Prostate gland (tissue), 2 donors: ENCODE data around the gene BDKRB2. TPM values are rescaled to one million over a fixed set of nuclear protein-coding genes. Genes with fewer than 3 reads are reported as not detected.

ENCODE experiments used
- DNase-seq: peaks from one replicate; pipeline ENCODE4 v3.0.0-alpha.2; 2019; ENCODE audit warnings: low spot score
- H3K27ac ChIP-seq, 2 donors: fragments of 200-600 bp; sonication (generic); 2 replicates each; pipeline ENCODE4 v1.5.1; 2017 to 2019
- H3K27me3 ChIP-seq: fragments of 200-600 bp; sonication (generic); replicated peaks from 2 replicates; pipeline ENCODE4 v1.5.1; 2019; ENCODE audit not compliant: insufficient read depth
- H3K36me3 ChIP-seq, 2 donors: fragments of 200-600 bp; sonication (generic); 1 replicate in 1 of 2; 2 replicates in 1 of 2; pipeline versions ENCODE4 v1.5.1 to v1.8.1; 2017 to 2019
- H3K4me1 ChIP-seq: fragments of 200-600 bp; sonication (generic); replicated peaks from 2 replicates; pipeline ENCODE4 v1.5.1; 2019
- H3K4me3 ChIP-seq, 2 donors: fragments of 200-600 bp; sonication (generic); 2 replicates each; pipeline ENCODE4 v1.5.1; 2017 to 2019
- H3K9me3 ChIP-seq: fragments of 200-600 bp; sonication (generic); 2 replicates; pipeline ENCODE4 v1.5.1; 2017
- POLR2A ChIP-seq: fragments of 450-650 bp; IDR thresholded peaks from one replicate; pipeline ENCODE4 v1.6.1; 2016; ENCODE audit warnings: antibody characterized with exemption, mild to moderate bottlenecking
- POLR2AphosphoS5 ChIP-seq: sonication (generic); formaldehyde crosslinking; IDR thresholded peaks from one replicate; pipeline ENCODE4 v1.6.1; 2017; ENCODE audit warnings: antibody characterized with exemption
- WGBS: methylation state at CpG from one replicate; pipeline ENCODE4 v1.1.5; 2018; 5-methylcytosine and 5-hydroxymethylcytosine counted together
- intact Hi-C: fragments of 100-400 bp; cut with DNase I; formaldehyde crosslinking; loops from one replicate; pipeline ENCODE4 v1.14.2; 2022
- total RNA-seq, 2 donors: library from RNA; depleted of rRNA; stranded (reverse); fragments of >200 nt; gene quantifications; one replicate each; pipeline ENCODE4 v1.1.0, GENCODE V29; 2016
- TF ChIP-seq, protein P1 (sequence below), 4 experiments: fragments of 200-600 bp in 2 of 4; fragments of 450-650 bp in 2 of 4; sonication (generic) in 2 of 4; IDR thresholded peaks; 1 replicate in 3 of 4; 2 replicates in 1 of 4; pipeline ENCODE4 v1.5.1; 2016 to 2019; ENCODE audit warnings: antibody characterized with exemption in 4 of 4, mild to moderate bottlenecking in 2 of 4, moderate library complexity in 2 of 4

BDKRB2 gene
- total RNA-seq, 2 donors from 2014 or later, result 0.97 to 1.2 TPM

DNA sequence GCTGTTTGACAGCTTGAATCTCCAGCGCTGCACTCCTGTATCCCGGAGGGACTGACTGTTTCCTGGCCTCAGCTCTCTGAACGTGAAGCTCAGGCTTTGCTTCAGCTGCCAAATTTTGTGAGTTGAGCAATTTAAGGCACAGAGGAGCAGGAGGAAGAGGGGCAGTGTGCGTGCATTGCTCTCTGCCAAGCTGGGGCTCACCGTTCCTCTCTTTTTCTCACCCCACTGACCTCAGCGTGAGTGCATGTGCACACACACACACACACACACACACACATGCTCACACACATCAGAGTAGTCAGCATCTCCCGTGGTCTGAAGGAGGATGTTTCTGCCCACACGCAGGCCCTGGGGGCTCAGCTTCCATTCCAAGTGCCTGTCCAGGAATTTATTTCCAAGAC lies 27.8 kb upstream of the BDKRB2 start:
- TF ChIP-seq, protein P1, sequence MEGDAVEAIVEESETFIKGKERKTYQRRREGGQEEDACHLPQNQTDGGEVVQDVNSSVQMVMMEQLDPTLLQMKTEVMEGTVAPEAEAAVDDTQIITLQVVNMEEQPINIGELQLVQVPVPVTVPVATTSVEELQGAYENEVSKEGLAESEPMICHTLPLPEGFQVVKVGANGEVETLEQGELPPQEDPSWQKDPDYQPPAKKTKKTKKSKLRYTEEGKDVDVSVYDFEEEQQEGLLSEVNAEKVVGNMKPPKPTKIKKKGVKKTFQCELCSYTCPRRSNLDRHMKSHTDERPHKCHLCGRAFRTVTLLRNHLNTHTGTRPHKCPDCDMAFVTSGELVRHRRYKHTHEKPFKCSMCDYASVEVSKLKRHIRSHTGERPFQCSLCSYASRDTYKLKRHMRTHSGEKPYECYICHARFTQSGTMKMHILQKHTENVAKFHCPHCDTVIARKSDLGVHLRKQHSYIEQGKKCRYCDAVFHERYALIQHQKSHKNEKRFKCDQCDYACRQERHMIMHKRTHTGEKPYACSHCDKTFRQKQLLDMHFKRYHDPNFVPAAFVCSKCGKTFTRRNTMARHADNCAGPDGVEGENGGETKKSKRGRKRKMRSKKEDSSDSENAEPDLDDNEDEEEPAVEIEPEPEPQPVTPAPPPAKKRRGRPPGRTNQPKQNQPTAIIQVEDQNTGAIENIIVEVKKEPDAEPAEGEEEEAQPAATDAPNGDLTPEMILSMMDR (IDR thresholded peaks at IDR 0.05), result no peak
- TF ChIP-seq POLR2AphosphoS5, result no peak
- WGBS, result 14% methylated on average over 8 of the region's 8 CpGs
- Histone ChIP-seq H3K36me3 (no peaks in the 10 kb centered on the region), H3K27ac (peak overlapping the region in 1 of 2 donors; percentile 14), H3K9me3 (no peaks in the 10 kb centered on the region), H3K4me1 (no peaks in the 10 kb centered on the region), H3K27me3 (no peaks in the 10 kb centered on the region), H3K4me3 (no peak overlapping the region)
- peak; percentile 20 for DNase-seq
- intact Hi-C loops, result no loop called here

DNA sequence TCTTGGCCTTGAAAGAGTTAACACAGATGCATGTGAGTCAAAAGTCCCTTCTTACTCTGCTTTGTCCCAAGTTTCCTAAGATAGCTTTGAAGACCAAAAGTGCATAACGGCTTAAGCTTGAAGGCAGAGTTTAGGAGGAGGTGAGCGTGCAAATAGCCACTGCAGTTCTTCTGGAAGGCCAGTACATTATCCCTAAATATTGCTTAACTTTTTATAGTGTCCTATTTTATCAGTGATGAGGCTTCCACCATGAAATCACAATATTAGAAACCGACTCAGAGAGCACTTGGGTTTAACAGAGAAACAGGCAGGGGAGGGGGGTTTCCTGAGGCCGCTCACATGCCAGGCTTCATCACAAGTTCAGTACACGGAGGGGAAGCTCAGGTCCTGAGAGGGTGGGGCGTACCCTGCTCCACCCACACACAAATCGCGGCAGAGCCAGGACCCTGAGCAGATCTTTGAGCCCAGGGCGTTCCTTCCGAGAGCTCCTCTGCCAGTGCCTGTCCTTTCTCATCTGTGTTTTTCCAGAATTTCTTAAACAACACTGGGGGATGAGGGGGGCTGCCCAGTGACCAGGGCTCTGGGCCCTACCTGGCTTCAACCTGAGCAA lies 26.8 kb upstream of the BDKRB2 start:
- no peak for DNase-seq
- intact Hi-C loops, result no loop called here
- Histone ChIP-seq H3K9me3 (no peaks in the 10 kb centered on the region), H3K4me1 (no peaks in the 10 kb centered on the region), H3K4me3 (no peak overlapping the region), H3K27ac (peak overlapping the region; percentile 33 to 49), H3K36me3 (no peaks in the 10 kb centered on the region), H3K27me3 (no peaks in the 10 kb centered on the region)
- TF ChIP-seq POLR2AphosphoS5, result no peak
- no peak for TF ChIP-seq POLR2A
- TF ChIP-seq, protein P1 (IDR thresholded peaks at IDR 0.05), result no peak
- WGBS, result 14% methylated on average over 10 of the region's 10 CpGs

GRCh38 chr14:96178461-96179321 lies 25.9 kb upstream of the BDKRB2 start:
- Histone ChIP-seq H3K36me3 (no peaks in the 10 kb centered on the region), H3K27ac (peak overlapping the region in 1 of 2 donors; percentile 49), H3K27me3 (no peaks in the 10 kb centered on the region), H3K4me1 (no peaks in the 10 kb centered on the region), H3K9me3 (no peaks in the 10 kb centered on the region), H3K4me3 (no peak overlapping the region)
- DNase-seq, result no peak
- 69% methylated on average over 10 of the region's 10 CpGs for WGBS
- TF ChIP-seq POLR2AphosphoS5 (no peak), POLR2A (no peak)
- TF ChIP-seq, protein P1 (IDR thresholded peaks at IDR 0.05), result no peak
- intact Hi-C loops, result no loop called here

DNA sequence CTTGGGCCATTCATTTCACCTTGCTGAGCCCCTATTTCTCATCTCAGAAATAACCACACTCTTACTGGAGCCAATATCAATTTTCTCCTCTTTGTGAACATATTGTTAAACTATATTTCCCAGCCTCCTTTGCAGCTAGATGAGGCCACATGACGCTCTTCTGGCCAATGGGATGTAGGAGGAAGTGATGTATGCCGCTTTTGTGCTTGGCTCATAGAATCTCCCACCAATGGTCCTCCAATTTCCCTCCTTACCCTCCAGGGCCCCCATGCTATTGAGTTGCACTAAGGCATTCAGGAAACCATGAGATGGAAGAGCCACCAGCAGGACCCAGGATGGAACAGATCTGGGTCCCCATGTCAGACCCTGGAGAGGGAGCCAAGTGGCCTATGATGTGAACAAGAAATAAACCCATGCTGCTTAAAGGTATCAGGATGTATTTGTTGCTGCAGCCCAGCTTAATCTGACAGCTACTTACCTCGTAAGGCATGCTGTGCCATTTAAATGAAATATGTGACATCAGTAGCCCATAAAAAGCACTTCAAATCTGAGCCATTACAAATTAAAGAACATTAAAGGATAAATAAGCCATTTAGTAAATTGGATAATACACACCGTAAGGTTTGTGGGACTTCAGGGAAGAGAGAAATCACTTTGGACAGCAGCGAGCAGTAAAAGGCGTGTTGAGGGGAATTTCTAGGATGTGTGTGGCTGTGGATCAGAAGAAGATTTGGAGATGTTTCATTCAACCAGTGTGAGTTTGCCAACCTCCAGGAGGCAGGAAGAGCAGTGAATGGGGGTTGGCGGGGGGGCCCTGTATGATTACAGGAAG lies 24.4 kb upstream of the BDKRB2 start:
- H3K36me3 ChIP-seq, result no peaks in the 10 kb centered on the region
- H3K4me1 ChIP-seq, result no peaks in the 10 kb centered on the region
- no peaks in the 10 kb centered on the region for H3K9me3 ChIP-seq
- intact Hi-C loops, result no loop called here
- no peaks in the 10 kb centered on the region for H3K27me3 ChIP-seq
- DNase-seq, result no peak
- TF ChIP-seq POLR2A (no peak), POLR2AphosphoS5 (no peak)
- TF ChIP-seq, protein P1 (IDR thresholded peaks at IDR 0.05), result no peak
- WGBS, result 76% methylated on average over 7 of the region's 7 CpGs
- no peak overlapping the region for H3K4me3 ChIP-seq
- H3K27ac ChIP-seq, result no peak overlapping the region
